ENCODE data around the gene UBA1.

Gene UBA1

DNA sequence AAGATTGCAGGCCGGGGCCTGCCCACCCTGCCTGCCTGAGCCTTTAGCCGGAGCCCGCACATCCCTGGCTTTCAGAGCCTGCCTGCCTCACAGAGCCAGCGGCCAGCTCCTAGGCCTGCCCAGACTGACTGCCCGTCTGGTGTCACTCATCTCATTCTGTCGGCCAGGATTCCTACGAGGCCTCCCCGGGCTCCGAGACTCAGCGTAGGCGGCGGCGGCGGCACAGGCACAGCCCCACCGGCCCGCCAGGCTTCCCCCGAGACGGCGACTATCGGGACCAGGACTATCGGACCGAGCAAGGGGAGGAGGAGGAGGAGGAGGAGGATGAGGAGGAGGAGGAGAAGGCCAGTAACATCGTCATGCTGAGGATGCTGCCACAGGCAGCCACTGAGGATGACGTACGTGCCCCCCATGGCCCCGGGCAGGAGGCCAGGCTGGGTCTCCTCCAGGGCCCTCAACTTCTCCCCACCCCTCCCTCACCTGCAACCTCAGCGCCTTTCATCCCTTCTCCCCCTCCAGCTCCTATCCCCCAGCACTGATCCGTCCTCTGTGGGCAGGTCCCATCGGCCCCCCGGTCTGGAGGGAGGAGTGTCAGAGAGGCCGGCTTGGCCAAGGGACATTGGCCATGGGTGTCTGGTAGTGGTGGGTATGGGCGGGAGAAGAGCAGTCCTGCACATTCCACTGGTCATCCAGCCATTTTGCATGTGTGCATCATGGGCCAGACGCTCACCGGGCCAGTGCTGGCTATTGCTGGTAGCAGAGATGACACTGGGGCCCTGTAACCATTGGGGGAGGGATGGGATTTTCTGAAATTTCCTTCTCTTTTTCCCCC lies 22.6 kb upstream of the UBA1 start:
- DNase-seq: no peak

- DNase-seq: no peak
These were observed 21.6 kb upstream of the UBA1 start for GRCh38 chrX:47171996-47172395.

GRCh38 chrX:47172549-47172948 lies 21.1 kb upstream of the UBA1 start:
- DNase-seq: no peak

DNA sequence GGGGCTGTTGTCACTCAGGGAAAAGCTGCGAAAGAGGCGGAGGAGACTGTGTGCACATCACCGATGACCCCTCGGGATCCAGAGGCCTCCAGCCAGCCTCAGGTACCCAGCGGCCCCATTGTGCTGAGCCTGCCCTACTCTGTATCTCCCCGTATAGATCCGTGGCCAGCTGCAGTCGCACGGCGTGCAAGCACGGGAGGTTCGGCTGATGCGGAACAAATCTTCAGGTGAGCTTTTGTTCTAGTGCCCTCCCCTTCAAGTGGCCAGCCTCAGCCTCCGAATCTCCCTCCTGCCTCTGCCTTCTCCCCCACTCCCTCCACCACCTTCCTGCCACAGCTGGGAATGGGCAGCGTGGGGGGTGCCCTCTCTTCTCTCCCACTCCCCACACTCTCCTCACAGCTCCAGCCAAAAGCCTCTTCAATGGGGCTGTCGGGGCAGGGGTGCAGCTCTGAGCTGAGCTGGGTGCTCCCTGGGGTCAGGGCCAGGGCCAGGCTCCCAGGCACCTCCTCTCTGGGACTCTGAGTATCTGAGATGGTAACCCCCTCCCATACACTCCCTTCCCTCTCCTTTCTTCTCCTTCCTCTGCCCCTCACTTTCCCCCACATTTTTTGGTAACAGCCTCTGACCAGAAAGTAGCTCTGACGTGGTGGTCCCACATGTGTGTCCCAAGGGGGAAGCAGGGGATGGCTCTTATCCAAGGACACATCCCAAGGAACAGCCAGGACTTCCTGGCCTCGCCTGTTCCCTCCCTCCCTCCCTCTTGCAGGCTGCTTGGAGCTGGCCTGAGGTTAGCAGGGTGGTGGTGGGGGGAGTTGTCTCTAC lies 20.4 kb upstream of the UBA1 start:
- DNase-seq: no peak

- no peak for DNase-seq
These were observed 19.3 kb upstream of the UBA1 start for GRCh38 chrX:47174376-47174775.

DNA sequence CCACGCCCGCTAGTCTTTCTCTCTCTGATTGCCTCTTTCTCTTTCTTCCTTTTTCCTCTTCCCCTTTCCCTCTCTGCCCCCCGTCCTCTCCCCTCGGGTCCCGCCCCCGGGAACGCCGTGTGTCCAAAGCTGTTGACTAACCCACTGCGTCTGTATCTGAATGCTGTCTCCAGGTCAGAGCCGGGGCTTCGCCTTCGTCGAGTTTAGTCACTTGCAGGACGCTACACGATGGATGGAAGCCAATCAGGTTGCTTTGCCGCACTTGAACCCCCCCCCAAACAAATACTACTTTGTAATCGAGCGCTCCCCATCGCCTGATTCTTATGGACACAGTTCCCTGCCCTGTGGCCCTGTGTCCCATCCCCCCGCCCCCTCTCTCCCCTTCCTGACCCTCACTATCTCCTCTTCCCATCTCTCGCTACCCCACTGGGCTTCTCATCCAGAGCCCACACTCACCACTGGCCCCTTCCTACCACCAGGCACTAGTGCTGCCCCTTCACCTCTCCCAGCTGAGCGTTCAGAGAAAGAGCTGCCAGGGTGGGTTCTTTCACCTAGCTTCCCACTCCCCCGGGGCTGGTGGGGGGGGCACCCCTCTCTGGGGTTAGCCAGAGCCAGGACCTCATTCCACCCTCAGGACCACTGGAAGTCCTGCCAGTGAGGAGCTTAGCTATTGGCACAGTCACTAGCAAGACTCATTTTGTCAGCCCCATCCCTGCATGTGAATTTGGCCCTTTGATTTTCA lies 18.6 kb upstream of the UBA1 start:
- no peak for DNase-seq

DNA sequence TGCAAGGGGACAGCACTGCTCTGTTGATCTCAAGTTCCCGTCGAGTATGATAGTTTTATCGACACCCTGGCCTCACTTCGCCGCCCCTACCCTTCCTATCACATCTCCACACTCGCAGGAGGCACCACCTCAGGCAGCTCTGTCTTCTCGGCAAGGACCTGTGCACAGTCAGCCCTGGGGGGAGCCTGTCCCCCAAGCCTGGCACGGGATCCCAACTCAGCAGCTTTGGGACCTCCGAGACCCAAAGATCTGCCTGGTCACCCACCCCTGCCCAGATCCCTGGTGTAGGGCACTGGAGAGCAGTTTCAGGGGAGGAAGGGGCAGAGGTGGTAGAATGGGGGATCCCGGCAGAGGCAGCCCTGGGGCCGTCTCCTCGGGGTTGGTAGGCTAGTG lies 18.0 kb upstream of the UBA1 start:
- DNase-seq: no peak

- DNase-seq: no peak
These were observed 17.4 kb upstream of the UBA1 start for GRCh38 chrX:47176101-47176740.

- no peak for DNase-seq
These were observed 16.6 kb upstream of the UBA1 start for GRCh38 chrX:47177079-47177478.

- DNase-seq: no peak
These were observed 15.3 kb upstream of the UBA1 start for GRCh38 chrX:47178337-47178736.

DNA sequence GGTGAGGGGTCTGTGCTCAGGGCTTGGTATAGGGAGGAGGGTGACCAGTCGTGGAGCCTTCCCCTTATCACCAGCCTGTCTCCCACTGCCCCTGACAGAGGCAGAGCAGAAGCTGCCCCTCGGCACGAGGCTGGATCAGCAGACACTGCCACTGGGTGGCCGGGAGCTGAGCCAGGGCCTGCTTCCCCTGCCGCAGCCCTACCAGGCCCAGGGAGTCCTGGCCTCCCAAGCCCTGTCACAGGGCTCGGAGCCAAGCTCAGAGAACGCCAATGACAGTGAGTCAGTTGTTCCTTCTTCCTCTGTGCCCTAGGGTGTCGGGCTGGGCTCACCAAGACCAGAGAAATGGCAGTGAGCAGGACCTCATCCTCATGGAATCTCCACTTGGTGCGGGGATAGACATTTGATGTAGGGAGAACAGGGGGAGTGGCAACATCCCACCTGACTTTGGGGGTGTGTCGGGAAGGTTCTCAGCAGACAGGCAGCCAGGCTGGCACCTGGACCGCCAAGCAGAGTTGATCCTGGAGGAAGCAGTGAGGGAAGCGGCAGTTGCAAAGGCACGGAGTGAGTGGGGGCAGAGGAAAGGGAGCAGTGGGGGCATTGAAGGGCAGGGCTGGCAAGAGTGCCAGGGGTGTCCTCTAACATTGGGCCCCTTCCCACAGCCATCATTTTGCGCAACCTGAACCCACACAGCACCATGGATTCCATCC lies 14.3 kb upstream of the UBA1 start:
- DNase-seq: no peak

GRCh38 chrX:47179928-47180255 lies 13.7 kb upstream of the UBA1 start:
- no peak for DNase-seq

DNA sequence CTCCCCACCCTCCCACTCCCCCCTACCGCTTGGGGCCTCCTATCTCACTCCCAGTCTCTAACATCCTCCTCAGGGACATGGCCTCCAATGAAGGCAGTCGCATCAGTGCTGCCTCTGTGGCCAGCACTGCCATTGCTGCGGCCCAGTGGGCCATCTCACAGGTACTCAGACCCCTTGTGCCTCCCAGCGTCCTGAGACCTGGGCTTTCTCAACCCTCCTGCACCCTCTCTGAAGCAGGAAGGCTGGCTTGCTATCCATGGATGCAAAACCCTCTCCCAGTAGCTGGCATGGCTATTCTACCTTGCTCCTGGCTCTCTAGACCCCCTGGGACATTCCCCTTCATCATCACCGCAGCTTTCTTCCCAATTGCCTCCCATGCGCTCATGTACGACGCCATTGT lies 13.3 kb upstream of the UBA1 start:
- DNase-seq: no peak

GRCh38 chrX:47181301-47181700 lies 12.3 kb upstream of the UBA1 start:
- DNase-seq: no peak

GRCh38 chrX:47182106-47182700 lies 11.4 kb upstream of the UBA1 start:
- DNase-seq: no peak

DNA sequence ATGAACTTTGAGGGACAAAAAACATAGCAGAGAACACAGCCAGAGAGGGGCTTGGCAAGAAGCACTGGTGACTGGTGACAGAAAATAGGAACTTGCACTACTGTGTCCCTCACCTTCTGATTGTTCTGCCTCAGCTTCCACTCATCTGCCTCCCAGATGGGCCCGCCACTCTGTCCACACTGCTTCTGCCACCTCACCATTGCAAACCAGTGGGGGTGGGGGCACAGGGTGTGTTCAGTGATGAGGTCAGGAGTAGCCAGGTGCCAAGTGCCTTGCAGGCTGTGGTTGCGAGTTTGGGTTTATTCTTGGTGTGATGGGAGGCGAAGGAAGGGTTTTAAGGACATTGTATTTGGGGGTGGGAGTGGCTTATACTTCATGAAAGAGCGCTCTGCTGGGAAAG lies 9.1 kb upstream of the UBA1 start:
- no peak for DNase-seq

DNA sequence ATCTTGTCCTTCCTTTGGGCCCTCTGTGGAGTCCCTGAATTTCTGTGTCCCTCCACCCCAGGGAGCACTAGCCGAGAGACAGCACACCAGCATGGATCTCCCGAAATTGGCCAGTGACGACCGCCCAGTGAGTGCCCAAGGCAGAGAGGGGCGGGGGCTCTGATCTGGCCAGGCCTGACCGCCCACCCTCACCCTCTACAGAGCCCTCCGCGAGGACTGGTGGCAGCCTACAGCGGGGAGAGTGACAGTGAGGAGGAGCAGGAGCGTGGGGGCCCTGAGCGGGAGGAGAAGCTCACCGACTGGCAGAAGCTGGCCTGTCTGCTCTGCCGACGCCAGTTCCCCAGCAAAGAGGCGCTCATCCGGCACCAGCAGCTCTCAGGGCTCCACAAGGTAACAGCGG lies 8.4 kb upstream of the UBA1 start:
- no peak for DNase-seq

- no peak for DNase-seq
These were observed 7.4 kb upstream of the UBA1 start for GRCh38 chrX:47186096-47186740.

GRCh38 chrX:47187106-47187677 lies 6.4 kb upstream of the UBA1 start:
- DNase-seq: no peak

DNA sequence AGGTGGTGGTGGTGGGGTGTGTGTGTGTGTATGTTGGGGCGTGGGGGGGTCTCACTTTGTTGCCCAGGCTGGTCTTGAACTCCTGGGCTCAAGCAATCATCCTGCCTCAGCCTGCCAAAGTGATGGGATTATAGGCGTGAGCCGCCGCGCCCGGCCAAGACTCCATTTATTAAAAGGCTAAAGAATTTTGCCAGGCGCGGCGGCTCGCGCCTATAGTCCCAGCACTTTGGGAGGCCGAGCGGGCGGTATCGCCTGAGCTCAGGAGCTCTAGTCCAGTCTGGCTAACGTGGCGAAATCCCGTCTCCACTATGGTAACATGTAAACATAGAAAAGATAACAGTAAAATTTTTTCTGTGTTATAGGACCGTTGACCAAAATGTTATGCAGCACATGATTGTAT lies 3.7 kb upstream of the UBA1 start:
- no peak for DNase-seq

Measured in CD4-positive, alpha-beta T cell treated with Interleukin-4 for 4 hours (primary cell).